IMR-90 (cell line): Measurements from ENCODE around the gene GARNL3. TPM values are rescaled to one million over a fixed set of nuclear protein-coding genes. Genes with fewer than 3 reads are reported as not detected.

Experiments
- ATAC-seq: fragments of 200-7000 bp; cut with Tn5 transposase; 2 replicates; pipeline ENCODE4 v1.9.1; 2020; ENCODE audit warnings: low read depth, mild to moderate bottlenecking, moderate library complexity
- BruUV-seq: library from RNA; stranded (reverse); fragments of 400-500 nt; replicated peaks from 2 replicates; lab custom pipeline; 2021; lab: Mats Ljungman, UMichigan
- CTCF ChIA-PET: fragments of 300-600 bp; formaldehyde crosslinking; extraction: SDS; loops from one replicate; lab custom pipeline; 2021; ENCODE audit warnings: antibody characterized with exemption; lab: Yijun Ruan, JAX
- POLR2A ChIA-PET: fragments of 300-600 bp; sonication (Branson Sonifier 250); formaldehyde crosslinking; loops from one replicate; lab custom pipeline; 2022; ENCODE audit warnings: antibody characterized with exemption; ENCODE audit not compliant: unreplicated experiment; lab: Charles Lee
- DNase-seq: peaks from one replicate; pipeline ENCODE4 v3.0.0; 2013
- H2AFZ ChIP-seq: replicated peaks from 2 replicates; pipeline ENCODE3; 2013; ENCODE audit warnings: low read length, mild to moderate bottlenecking; ENCODE audit not compliant: poor library complexity
- H2AK5ac ChIP-seq: 2 replicates; pipeline ENCODE4 v1.6.1; 2013; ENCODE audit warnings: low read depth, low read length, inconsistent platforms
- H2AK9ac ChIP-seq: replicated peaks from 2 replicates; pipeline ENCODE3; 2013; ENCODE audit warnings: mild to moderate bottlenecking, low read depth, low read length, moderate library complexity; ENCODE audit not compliant: poor library complexity
- H2BK120ac ChIP-seq: 2 replicates; pipeline ENCODE4 v1.6.1; 2013; ENCODE audit warnings: low read depth, low read length, inconsistent platforms
- H2BK15ac ChIP-seq: 3 replicates; pipeline ENCODE4 v1.6.1; 2013; ENCODE audit warnings: low read depth, low read length, inconsistent platforms
- H2BK20ac ChIP-seq: 2 replicates; pipeline ENCODE4 v1.6.1; 2013; ENCODE audit warnings: low read depth, mild to moderate bottlenecking, inconsistent platforms, low read length, moderate library complexity
- H2BK5ac ChIP-seq: 2 replicates; pipeline ENCODE4 v1.6.1; 2013; ENCODE audit warnings: mild to moderate bottlenecking, low read depth, low read length, inconsistent platforms; ENCODE audit not compliant: poor library complexity, severe bottlenecking
- H3K14ac ChIP-seq: replicated peaks from 2 replicates; pipeline ENCODE4 v1.6.1; 2013; ENCODE audit warnings: low read depth, low read length, inconsistent platforms
- H3K18ac ChIP-seq: 2 replicates; pipeline ENCODE4 v1.6.1; 2013; ENCODE audit warnings: low read depth, low read length, control low read depth
- H3K23ac ChIP-seq: 2 replicates; pipeline ENCODE4 v1.6.1; 2013; ENCODE audit warnings: low read depth, low read length, inconsistent platforms
- H3K27ac ChIP-seq: 2 replicates; pipeline ENCODE4 v1.5.1; 2013; ENCODE audit warnings: mild to moderate bottlenecking, control low read depth, low read length; ENCODE audit not compliant: insufficient read depth
- H3K27me3 ChIP-seq: 2 replicates; pipeline ENCODE4 v1.6.1; 2013; ENCODE audit warnings: low read length; ENCODE audit not compliant: control insufficient read depth, insufficient read depth
- H3K36me3 ChIP-seq: 2 replicates; pipeline ENCODE4 v1.6.1; 2013; ENCODE audit warnings: low read length, mixed read lengths; ENCODE audit not compliant: control insufficient read depth, insufficient read depth
- H3K4ac ChIP-seq: 2 replicates; pipeline ENCODE4 v1.6.1; 2013; ENCODE audit warnings: low read depth, low read length, inconsistent platforms
- H3K4me1 ChIP-seq: 2 replicates; pipeline ENCODE4 v1.6.1; 2013; ENCODE audit warnings: low read length, mixed read lengths; ENCODE audit not compliant: control insufficient read depth, insufficient read depth
- H3K4me2 ChIP-seq: 2 replicates; pipeline ENCODE4 v1.6.1; 2013; ENCODE audit warnings: low read depth, mild to moderate bottlenecking, control low read depth, low read length, moderate library complexity
- H3K4me3 ChIP-seq: 2 replicates; pipeline ENCODE4 v1.5.1; 2013; ENCODE audit warnings: low read depth, mild to moderate bottlenecking, control low read depth, low read length, moderate library complexity; ENCODE audit not compliant: insufficient read depth
- H3K56ac ChIP-seq: 2 replicates; pipeline ENCODE4 v1.6.1; 2013; ENCODE audit warnings: low read length, inconsistent platforms; ENCODE audit not compliant: insufficient read depth; ENCODE audit errors: extremely low read depth
- H3K79me1 ChIP-seq, 2 experiments: 2 replicates each; pipeline ENCODE4 v1.6.1; 2013; ENCODE audit warnings: low read length in 2 of 2, inconsistent platforms in 1 of 2, low read depth in 1 of 2
- H3K9ac ChIP-seq: 2 replicates; pipeline ENCODE4 v1.6.1; 2013; ENCODE audit warnings: low read depth, low read length, control low read depth
- H3K9me1 ChIP-seq: 2 replicates; pipeline ENCODE4 v1.6.1; 2013; ENCODE audit warnings: low read length, inconsistent platforms; ENCODE audit not compliant: insufficient read depth
- H3K9me3 ChIP-seq: 2 replicates; pipeline ENCODE4 v1.6.1; 2013; ENCODE audit warnings: low read length; ENCODE audit not compliant: control insufficient read depth, insufficient read depth
- H4K20me1 ChIP-seq: 2 replicates; pipeline ENCODE4 v1.6.1; 2013; ENCODE audit warnings: low read length, inconsistent platforms; ENCODE audit not compliant: insufficient read depth
- H4K5ac ChIP-seq: 2 replicates; pipeline ENCODE4 v1.6.1; 2013; ENCODE audit warnings: mild to moderate bottlenecking, low read depth, low read length, control low read depth
- H4K8ac ChIP-seq, 2 experiments: 2 replicates each; pipeline ENCODE4 v1.6.1; 2013; ENCODE audit warnings: low read depth in 2 of 2, low read length in 2 of 2, control low read depth in 1 of 2, inconsistent platforms in 1 of 2
- H4K91ac ChIP-seq: 2 replicates; pipeline ENCODE4 v1.6.1; 2013; ENCODE audit warnings: low read depth, low read length, inconsistent platforms; ENCODE audit not compliant: insufficient read depth
- CTCF ChIP-seq: conservative IDR thresholded peaks from 2 replicates; pipeline ENCODE4 v1.5.1; 2012; ENCODE audit warnings: mild to moderate bottlenecking, low read depth, low read length, improper control_type of control experiment
- FOS ChIP-seq: fragments of 150-350 bp; IDR thresholded peaks from 2 replicates; pipeline ENCODE4 v1.6.1; 2016; ENCODE audit warnings: low read depth, low read length
- MAFK ChIP-seq: IDR thresholded peaks from 2 replicates; pipeline ENCODE4 v1.6.1; 2012; ENCODE audit warnings: low read depth, low read length, improper control_type of control experiment
- WGBS, 2 experiments: methylation state at CpG; one replicate each; pipeline versions ENCODE4 v1.1.5 to v1.1.7; 2013; ENCODE audit warnings: missing lambda C conversion rate in 2 of 2; ENCODE audit not compliant: insufficient read length in 1 of 2; ENCODE audit errors: extremely low coverage in 2 of 2; 5-methylcytosine and 5-hydroxymethylcytosine counted together
- dilution Hi-C: fragments of 300-500 bp; cut with HindIII; formaldehyde crosslinking; loops from one replicate; pipeline ENCODE4 v1.14.3; 2018; ENCODE audit warnings: low sequenced_read_pairs; ENCODE audit not compliant: unreplicated experiment
- in situ Hi-C: fragments of 300-500 bp; cut with MboI; formaldehyde crosslinking; loops from 3 replicates; pipeline ENCODE4 v1.14.3; 2019; ENCODE audit warnings: low sequenced_read_pairs, inconsistent platforms, mixed read lengths
- intact Hi-C: fragments of 100-400 bp; cut with micrococcal nuclease; formaldehyde crosslinking; loops from 2 replicates; pipeline ENCODE4 v1.10.0; 2022
- polyA plus RNA-seq, 3 experiments: library from polyadenylated mRNA; depleted of rRNA; stranded (reverse); fragments of >200 nt; gene quantifications; 2 replicates each; pipeline ENCODE4 v1.2.3, GENCODE V29; 2012; ENCODE audit warnings: low replicate concordance in 1 of 3
- total RNA-seq: library from RNA; depleted of rRNA; stranded (reverse); fragments of >200 nt; gene quantifications from 2 replicates; pipeline ENCODE4 v1.2.3, GENCODE V29; 2012

The GARNL3 gene
- total and polyA plus RNA-seq, 2 of the 4 experiments (the other 2 are of a cell fraction): 1.9 to 5.0 TPM

DNA sequence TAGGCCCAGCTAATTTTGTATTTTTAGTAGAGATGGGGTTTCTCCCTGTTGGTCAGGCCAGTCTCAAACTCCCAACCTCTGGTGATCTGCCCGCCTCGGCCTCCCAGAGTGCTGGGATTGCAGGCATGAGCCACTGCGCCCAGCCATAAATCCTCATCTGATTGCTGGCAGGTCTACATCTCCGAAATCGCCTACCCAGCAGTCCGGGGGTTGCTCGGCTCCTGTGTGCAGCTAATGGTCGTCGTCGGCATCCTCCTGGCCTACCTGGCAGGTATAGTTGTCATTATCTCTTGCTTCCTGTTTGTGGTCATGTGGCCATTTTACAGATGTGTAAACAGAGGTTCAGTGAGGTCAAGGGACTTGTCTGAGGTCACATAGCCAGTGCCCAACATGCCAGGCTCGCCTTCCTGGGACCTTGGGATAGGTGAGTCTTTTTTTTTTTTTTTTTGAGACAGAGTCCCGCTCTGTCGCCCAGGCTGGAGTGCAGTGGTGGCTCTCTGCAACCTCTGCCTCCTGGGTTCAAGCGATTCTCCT lies 135.2 kb downstream of the GARNL3 start (continued):
- no peak for TF ChIP-seq FOS

GRCh38 chr9:127402401-127403090 lies 138.0 kb downstream of the GARNL3 start:
- Histone ChIP-seq H3K4me2 (no peak overlapping the region), H3K9ac (no peak overlapping the region), H3K27me3 (no peaks in the 10 kb centered on the region), H4K91ac (no peak overlapping the region), H3K4me3 (no peak overlapping the region), H3K9me1 (peaks cover 5% of the 10 kb centered on the region; the same call in 1 of the 2 replicates), H2BK20ac (no peak overlapping the region), H2AFZ (no peak overlapping the region), H3K23ac (no peak overlapping the region), H4K5ac (no peak overlapping the region), H2BK120ac (no peak overlapping the region), H3K4ac (no peak overlapping the region), H2BK15ac (no peak overlapping the region), H3K18ac (no peak overlapping the region), H3K27ac (no peak overlapping the region), H2AK9ac (no peak overlapping the region), H3K36me3 (peaks cover 7% of the 10 kb centered on the region; the same call in 1 of the 2 replicates), H3K56ac (no peak overlapping the region), H4K8ac (no peak overlapping the region), H4K20me1 (peaks cover 6% of the 10 kb centered on the region; the same call in 1 of the 2 replicates), H3K79me1 (peaks cover 0 to 13% of the 10 kb centered on the region in 2 experiments; a peak in 2 of 4 replicates), H3K4me1 (peaks cover 2% of the 10 kb centered on the region; the same call in 1 of the 2 replicates), H2BK5ac (no peak overlapping the region), H3K14ac (no peak overlapping the region), H2AK5ac (no peak overlapping the region), H3K9me3 (no peaks in the 10 kb centered on the region)
- no peak for TF ChIP-seq CTCF
- peak; percentile 85 for TF ChIP-seq MAFK
- DNase-seq (no peak), ATAC-seq (no peak)
- ChIA-PET POLR2A (no interaction called here), CTCF (interaction anchor here (0.9 kb wide), 1 partner anchor 42 kb away, joined by 3 read pairs; no protein-coding TSS in a partner anchor)
- BruUV-seq: no TSS peak
- intact Hi-C loops (no loop called here), dilution Hi-C loops (no loop called here), in situ Hi-C loops (no loop called here)
- 81% methylated on average over 9 of the region's 18 CpGs; no CpG with 5 or more reads in 1 of the 2 experiments for WGBS, 2 experiments
